GM19239 (cell line): ENCODE measurements around the gene LRP1B.

Experiments used
- DNase-seq: peaks from one replicate; pipeline ENCODE4 v3.0.0; 2011; ENCODE audit warnings: low spot score; ENCODE audit not compliant: insufficient read length
- FAIRE-seq: peaks from 2 replicates; lab custom pipeline; 2011; peaks lifted over from hg19 to GRCh38; lab: Jason Lieb, UNC

LRP1B gene

GRCh38 chr2:141814150-141814549 lies 316.7 kb downstream of the LRP1B start:
- FAIRE-seq = no peak

DNA sequence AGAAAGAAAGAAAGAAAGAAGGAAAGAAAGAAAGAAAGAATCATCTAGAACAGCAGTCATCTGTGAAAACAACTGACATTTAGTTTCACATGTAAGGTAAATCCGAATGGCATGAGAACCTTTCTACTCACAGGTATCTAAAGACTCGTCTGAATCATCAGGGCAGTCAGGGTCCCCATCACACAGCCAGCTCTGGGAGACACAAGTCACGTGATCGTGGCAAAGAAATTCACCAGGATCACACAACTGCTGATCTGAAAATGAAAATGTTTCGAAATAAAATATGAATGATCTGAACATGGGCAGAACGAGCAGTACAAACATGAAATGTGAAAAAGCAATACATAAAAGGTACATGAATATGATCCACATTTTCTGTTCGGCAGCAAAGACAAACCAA lies 320.7 kb downstream of the LRP1B start:
- FAIRE-seq = no peak

More at GRCh38 chr2:141814150-141814549, 316.7 kb downstream of the LRP1B start:
- no peak for DNase-seq

DNA sequence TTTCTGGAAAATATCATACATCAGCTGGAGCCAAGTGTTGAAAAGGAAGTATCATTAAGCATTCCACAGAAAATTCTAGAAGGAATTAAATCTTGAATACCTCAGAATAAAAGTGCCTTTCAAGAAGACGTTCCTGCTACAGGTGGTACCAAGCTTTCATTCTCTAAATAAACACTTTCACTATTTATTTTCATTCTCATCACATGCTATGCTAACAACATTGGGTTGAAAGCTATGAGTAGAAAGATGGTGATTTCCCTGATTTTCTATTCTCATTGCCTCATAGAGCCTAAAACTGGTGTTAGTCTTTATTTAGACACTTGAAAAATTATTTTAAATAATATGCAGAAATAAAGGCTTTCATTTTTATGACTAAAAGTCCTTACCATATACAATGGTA lies 324.7 kb downstream of the LRP1B start:
- no peak for DNase-seq
- no peak for FAIRE-seq

More for the DNA sequence above, 320.7 kb downstream of the LRP1B start:
- DNase-seq = no peak

- FAIRE-seq (no peak), DNase-seq (no peak)
Observed at GRCh38 chr2:141805302-141805701, 325.5 kb downstream of the LRP1B start.

DNA sequence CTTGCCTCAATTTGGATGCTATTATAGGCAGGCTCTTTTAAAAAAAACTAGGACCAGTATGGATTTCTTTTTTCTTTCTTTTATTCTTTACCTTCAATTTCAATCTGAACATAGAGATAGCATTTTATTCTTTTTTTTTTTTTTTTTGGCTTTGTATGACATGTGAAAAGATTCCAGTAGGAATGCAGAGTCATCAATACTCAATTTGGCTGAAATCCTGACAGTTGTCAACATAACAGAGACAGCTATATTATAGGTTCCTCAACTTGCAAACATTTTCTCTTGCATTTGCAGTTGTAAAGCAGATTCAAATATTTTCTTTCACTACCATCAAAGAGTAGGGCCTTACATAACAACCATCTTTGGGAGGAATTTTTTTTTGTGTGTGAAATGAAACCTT lies 334.4 kb downstream of the LRP1B start:
- DNase-seq (no peak), FAIRE-seq (no peak)

DNA sequence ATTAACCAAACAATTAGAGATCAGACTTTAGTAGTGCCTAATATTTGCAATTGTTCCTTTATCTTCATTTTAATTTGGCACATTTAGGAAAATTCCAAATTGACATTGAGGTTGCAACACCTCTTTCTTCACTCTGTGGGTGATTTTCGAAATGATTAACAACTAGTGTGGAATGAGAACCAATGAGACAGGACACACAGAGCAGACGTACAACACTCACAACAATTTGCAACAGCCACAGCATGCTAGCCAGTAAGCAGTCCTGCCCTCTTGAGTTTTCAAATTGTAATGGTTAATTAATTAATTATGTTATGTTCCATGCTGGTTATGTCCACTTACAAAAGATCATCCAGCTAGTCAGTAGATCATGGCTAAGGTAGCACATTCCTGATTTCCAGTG lies 339.3 kb downstream of the LRP1B start:
- FAIRE-seq (no peak), DNase-seq (no peak)

GRCh38 chr2:141782574-141782973 lies 348.2 kb downstream of the LRP1B start:
- FAIRE-seq = no peak
- DNase-seq = no peak

- FAIRE-seq (no peak), DNase-seq (no peak)
Observed at GRCh38 chr2:141778315-141778835, 352.4 kb downstream of the LRP1B start.

DNA sequence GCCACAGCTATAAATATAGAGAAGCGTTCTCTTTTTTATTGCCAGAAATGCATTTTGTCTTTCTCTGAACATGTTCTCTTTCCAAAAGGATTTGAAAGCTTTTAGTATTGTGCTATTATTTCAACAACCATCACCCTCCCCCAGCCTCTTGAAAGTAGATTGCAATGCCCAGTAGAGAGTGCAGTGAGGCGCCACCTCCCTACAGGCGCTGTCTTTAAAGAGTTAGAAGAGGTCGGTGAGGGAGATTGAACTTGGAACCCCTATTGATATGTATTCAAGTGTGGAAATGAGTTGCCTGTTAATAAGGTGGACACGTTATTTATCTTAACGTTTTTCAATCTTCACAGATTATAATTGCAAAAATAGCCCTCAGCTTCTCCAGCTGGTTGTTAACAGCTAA lies 360.3 kb downstream of the LRP1B start:
- DNase-seq = no peak
- no peak for FAIRE-seq

- DNase-seq = no peak
Observed at GRCh38 chr2:141767691-141768090, 363.1 kb downstream of the LRP1B start.

GRCh38 chr2:141767051-141767450 lies 363.8 kb downstream of the LRP1B start:
- FAIRE-seq = no peak

More at GRCh38 chr2:141767691-141768090, 363.1 kb downstream of the LRP1B start:
- FAIRE-seq = no peak

DNA sequence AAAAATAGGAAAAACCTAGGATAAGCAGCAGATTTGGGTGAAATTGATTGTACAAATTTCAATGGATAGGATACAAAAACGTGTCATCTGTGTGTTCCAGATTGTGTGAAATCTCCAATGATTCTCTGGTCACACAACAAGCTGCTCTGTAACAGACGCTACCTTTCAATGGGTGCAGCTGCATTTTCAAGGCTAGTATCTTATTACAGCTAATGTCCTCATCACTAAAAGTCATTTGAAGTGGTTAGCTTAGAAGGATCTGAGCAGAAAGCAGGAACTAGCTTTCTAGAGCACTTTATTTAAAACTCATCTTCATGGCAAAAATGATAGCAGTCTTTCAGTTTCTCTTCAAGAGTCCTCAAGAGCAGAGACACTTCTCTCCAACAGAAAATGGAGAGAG lies 364.6 kb downstream of the LRP1B start:
- FAIRE-seq (no peak), DNase-seq (no peak)

More at GRCh38 chr2:141767051-141767450, 363.8 kb downstream of the LRP1B start:
- no peak for DNase-seq

GRCh38 chr2:141748616-141749015 lies 382.2 kb downstream of the LRP1B start:
- FAIRE-seq = no peak

GRCh38 chr2:141741652-141742051 lies 389.2 kb downstream of the LRP1B start:
- FAIRE-seq (no peak), DNase-seq (no peak)

More at GRCh38 chr2:141748616-141749015, 382.2 kb downstream of the LRP1B start:
- no peak for DNase-seq

GRCh38 chr2:141737492-141738255 lies 393.1 kb downstream of the LRP1B start:
- FAIRE-seq = no peak

GRCh38 chr2:141736466-141736865 lies 394.4 kb downstream of the LRP1B start:
- no peak for DNase-seq
- no peak for FAIRE-seq

More at GRCh38 chr2:141737492-141738255, 393.1 kb downstream of the LRP1B start:
- DNase-seq = no peak

DNA sequence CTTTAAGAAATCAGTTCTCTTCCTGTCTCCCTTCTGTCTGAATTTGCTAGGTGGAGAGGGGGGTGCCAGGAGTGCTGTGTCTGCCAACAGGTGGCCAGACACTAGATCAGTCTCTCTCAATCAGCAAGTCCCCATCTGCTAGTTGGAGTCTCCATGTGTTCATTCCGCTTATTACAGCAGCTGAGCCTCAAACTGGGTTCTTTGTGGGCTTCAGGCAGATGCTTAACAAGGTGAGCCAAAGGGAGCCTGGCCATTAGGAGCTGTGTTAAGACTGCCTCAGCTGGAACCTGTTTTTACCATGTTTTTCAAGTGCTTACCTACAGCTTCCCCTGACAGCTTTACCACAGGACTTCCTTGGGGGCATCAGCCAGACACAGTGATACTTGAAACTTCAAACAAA lies 401.9 kb downstream of the LRP1B start:
- FAIRE-seq (no peak), DNase-seq (no peak)

DNA sequence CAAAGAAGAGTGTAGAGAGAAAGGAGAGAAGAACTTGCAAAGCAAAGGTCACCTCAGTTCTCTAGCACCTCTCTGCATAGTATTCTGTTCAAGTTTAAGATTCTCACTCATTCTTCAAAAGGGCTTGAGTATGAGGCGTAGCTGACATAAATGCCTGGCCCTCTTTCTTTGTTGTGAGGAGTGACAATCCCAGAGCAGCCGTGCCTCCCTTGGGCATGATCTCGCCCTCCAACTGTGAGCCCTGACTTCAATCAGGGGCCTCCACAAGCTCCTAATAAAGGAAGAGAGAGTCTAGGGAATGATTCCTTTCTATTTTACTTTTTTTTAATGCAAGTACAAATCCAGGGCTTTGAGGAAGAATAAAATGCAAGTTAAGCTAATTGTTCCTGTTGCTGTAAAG lies 402.7 kb downstream of the LRP1B start:
- no peak for DNase-seq
- FAIRE-seq = no peak

DNA sequence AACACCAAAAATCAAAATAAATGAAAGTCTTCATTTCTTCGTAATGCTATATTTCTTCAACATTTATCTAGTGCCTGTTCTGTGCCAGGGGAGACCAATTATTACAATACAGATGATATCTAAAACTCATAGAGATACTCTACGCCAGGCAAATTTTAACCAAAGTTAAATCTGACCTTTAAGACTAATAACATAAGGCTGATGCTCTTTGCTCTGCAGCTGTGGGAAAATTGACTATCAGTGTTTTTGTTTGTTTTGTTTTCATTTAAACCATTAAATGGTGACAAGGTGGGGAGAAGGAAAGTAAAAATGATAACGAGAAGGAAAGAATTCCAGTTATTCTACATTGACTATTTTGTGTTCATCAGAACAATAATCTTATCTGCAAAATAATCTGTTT lies 406.4 kb downstream of the LRP1B start:
- FAIRE-seq (no peak), DNase-seq (no peak)

GRCh38 chr2:141723814-141724213 lies 407.0 kb downstream of the LRP1B start:
- FAIRE-seq (no peak), DNase-seq (no peak)

DNA sequence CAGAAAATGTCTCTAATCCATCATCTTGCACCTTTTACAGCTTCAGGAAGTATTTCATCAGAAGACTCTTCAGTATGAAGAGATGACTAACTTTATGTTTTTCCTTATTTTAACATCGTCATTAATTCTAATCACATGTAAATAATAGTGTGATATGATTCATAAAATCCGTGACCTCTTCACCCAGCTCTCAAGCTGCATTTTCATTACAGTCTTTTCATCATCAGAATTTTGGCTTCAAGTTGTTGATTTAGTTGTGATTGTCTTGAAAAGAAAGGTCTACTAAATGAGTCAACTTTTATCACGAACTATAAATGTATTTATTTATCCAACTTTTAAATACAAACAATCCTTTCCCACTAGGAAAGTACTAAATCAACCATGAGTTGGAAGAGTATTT lies 410.3 kb downstream of the LRP1B start:
- DNase-seq = no peak
- FAIRE-seq = no peak

DNA sequence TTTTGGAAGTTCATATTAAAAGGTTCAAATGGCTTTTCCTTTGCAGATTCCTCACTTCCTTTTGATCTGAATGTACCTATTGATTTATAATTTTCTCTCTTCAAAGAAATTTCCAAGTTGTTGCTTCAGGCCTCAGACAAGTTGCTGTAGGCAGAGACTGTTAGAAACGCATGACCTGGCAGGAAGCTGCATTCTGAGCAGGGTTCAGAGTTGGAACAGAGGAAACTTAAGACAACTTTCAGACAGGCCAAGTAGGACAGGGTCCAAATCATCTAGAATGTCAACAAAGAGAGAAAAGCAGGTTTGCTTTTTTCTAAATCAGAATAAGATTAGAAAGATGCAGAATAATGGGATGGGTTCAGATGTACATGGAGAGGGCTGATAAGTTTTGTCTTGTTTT lies 416.3 kb downstream of the LRP1B start:
- no peak for FAIRE-seq

More for the DNA sequence above, 416.3 kb downstream of the LRP1B start:
- no peak for DNase-seq
